Breast epithelium (tissue), 3 donors: ENCODE data around the gene MGAT4B.

Experiments
- CTCF ChIP-seq, 3 donors: fragments of 450-650 bp; IDR thresholded peaks; one replicate each; pipeline ENCODE4 v1.5.1; 2016 to 2017; ENCODE audit warnings: antibody characterized with exemption in 3 of 3, mild to moderate bottlenecking in 3 of 3, moderate library complexity in 3 of 3
- POLR2A ChIP-seq: fragments of 450-650 bp; IDR thresholded peaks from one replicate; pipeline ENCODE4 v1.6.1; 2016; ENCODE audit warnings: antibody characterized with exemption, mild to moderate bottlenecking, moderate library complexity

DNA sequence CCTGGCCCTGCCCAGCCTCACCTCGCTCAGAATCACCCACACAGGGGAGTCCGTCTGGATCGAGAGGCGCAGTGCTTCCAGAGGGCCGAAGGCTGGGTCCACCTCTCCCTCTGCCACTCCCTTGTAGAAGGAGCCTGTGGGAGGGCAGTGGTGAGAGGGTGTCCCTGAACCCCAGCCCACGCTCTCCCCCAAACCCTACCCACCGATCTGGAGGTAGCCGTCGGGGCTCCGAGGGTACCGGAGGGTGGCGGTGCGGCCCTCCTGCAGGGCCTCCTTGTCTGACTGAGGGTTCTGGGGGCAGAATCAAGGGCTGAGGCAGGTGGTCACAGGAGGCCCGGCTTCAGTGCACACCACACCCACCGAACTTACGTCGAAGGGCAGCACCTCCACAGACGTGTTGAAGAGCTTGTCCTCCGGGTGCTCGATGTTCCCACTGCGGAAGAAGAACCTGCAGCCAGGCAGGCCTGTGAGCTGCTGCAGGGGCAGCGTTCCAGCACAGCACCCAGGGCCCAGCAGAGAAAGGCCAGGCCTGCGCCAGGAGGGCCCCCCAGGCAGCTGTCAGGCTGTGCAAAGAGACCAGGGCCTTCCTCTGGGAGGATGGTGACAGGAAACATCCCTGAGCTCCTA is 8.4 kb downstream of the MGAT4B start:
- no peak for TF ChIP-seq CTCF (IDR thresholded peaks at IDR 0.05)
- TF ChIP-seq POLR2A = no peak
